Upper lobe of left lung (tissue), 6 donors: ENCODE data around the gene SDCCAG8. TPM values are rescaled to one million over a fixed set of nuclear protein-coding genes. Genes with fewer than 3 reads are reported as not detected.

Experiments used
- ATAC-seq, 2 donors: fragments of 200-7000 bp; cut with Tn5 transposase; one replicate each; pipeline ENCODE4 v1.9.1; 2022; ENCODE audit warnings: mild to moderate bottlenecking in 2 of 2, moderate library complexity in 2 of 2; ENCODE audit not compliant: low FRiP score in 2 of 2
- DNase-seq, 2 donors: peaks; one replicate each; pipeline ENCODE4 v3.0.0-alpha.2; 2019 to 2020
- H3K27ac ChIP-seq, 4 donors: fragments of 200-600 bp; sonication (generic); one replicate each; pipeline ENCODE4 v1.5.1; 2016 to 2019
- H3K27me3 ChIP-seq, 4 donors: fragments of 200-600 bp; sonication (generic); one replicate each; pipeline ENCODE4 v1.5.1; 2017 to 2019
- H3K36me3 ChIP-seq, 4 donors: fragments of 200-600 bp; sonication (generic); one replicate each; pipeline ENCODE4 v1.5.1; 2016 to 2019
- H3K4me1 ChIP-seq, 4 donors: fragments of 200-600 bp; sonication (generic); one replicate each; pipeline ENCODE4 v1.5.1; 2018 to 2019
- H3K4me3 ChIP-seq, 4 donors: fragments of 200-600 bp; sonication (generic); one replicate each; pipeline ENCODE4 v1.5.1; 2017 to 2019; ENCODE audit warnings: mild to moderate bottlenecking in 2 of 4, moderate library complexity in 1 of 4
- H3K9me3 ChIP-seq, 4 donors: fragments of 200-600 bp; sonication (generic); one replicate each; pipeline ENCODE4 v1.5.1; 2018 to 2019
- CTCF ChIP-seq, 6 experiments: fragments of 450-650 bp in 4 of 6; fragments of 200-600 bp in 2 of 6; sonication (generic) in 2 of 6; IDR thresholded peaks; one replicate each; pipeline ENCODE4 v1.5.1; 2016 to 2019; ENCODE audit warnings: antibody characterized with exemption in 6 of 6
- EP300 ChIP-seq, 4 donors: sonication (generic); formaldehyde crosslinking; IDR thresholded peaks; one replicate each; pipeline ENCODE4 v1.5.1; 2017; ENCODE audit warnings: antibody characterized with exemption in 4 of 4, control low read depth in 2 of 4
- POLR2A ChIP-seq, 4 donors: fragments of 450-650 bp; IDR thresholded peaks; one replicate each; pipeline ENCODE4 v1.5.1; 2016 to 2017; ENCODE audit warnings: antibody characterized with exemption in 4 of 4, mild to moderate bottlenecking in 2 of 4
- POLR2AphosphoS5 ChIP-seq, 2 donors: sonication (generic); formaldehyde crosslinking; IDR thresholded peaks; one replicate each; pipeline ENCODE4 v1.5.1; 2017; ENCODE audit warnings: antibody characterized with exemption in 2 of 2
- WGBS, 2 donors: methylation state at CpG; one replicate each; pipeline ENCODE4 v1.1.5; 2017 to 2018; 5-methylcytosine and 5-hydroxymethylcytosine counted together
- total RNA-seq, 6 donors: library from RNA; depleted of rRNA in 4 of 6; stranded (reverse); fragments of >200 nt in 4 of 6; gene quantifications; one replicate each; pipeline versions ENCODE4 v1.1.0 to v1.2.1, GENCODE V29; 2016 to 2021
- donor health status: DM: no; HTN: no; CAD: no; lungs with moderate emphysema.
- donor health status: DM: no; HTN: yes; CAD: no; lungs with severe emphysema.

SDCCAG8 gene
- total RNA-seq, 6 donors from 2014 or later = 52.5 to 295 (median 95.2) TPM

- no peak for TF ChIP-seq EP300 (IDR thresholded peaks at IDR 0.05)
- TF ChIP-seq POLR2A (IDR thresholded peaks at IDR 0.05) = no peak
- TF ChIP-seq CTCF (IDR thresholded peaks at IDR 0.05) = no peak
- no peak for TF ChIP-seq POLR2AphosphoS5 (IDR thresholded peaks at IDR 0.05)
- H3K36me3 ChIP-seq = peaks cover 0 to 7% (median 0%) of the 10 kb centered on the region in 4 donors
- H3K4me3 ChIP-seq = no peak overlapping the region
- no peaks in the 10 kb centered on the region for H3K27me3 ChIP-seq
- 85 to 86% methylated on average over 2 of the region's 2 CpGs for WGBS, 2 donors
- peaks cover 7 to 29% (median 21%) of the 10 kb centered on the region in 4 donors for H3K9me3 ChIP-seq
- peaks cover 0 to 17% (median 8%) of the 10 kb centered on the region in 4 donors for H3K4me1 ChIP-seq
- DNase-seq (no peak), ATAC-seq (no peak)
- no peak overlapping the region for H3K27ac ChIP-seq
These were observed 21.9 kb upstream of the SDCCAG8 start for GRCh38 chr1:243233908-243234307.

GRCh38 chr1:243234978-243235647 lies 20.7 kb upstream of the SDCCAG8 start:
- Histone ChIP-seq H3K4me3 (no peak overlapping the region), H3K36me3 (peaks cover 0 to 7% (median 0%) of the 10 kb centered on the region in 4 donors), H3K4me1 (peaks cover 0 to 17% (median 8%) of the 10 kb centered on the region in 4 donors), H3K9me3 (peaks cover 7 to 23% (median 15%) of the 10 kb centered on the region in 4 donors), H3K27me3 (no peaks in the 10 kb centered on the region), H3K27ac (peak overlapping the region in 1 of 4 donors; percentile 6)
- DNase-seq (no peak), ATAC-seq (peak in 1 of 2 donors; percentile 40)
- 68 to 82% methylated on average over 4 of the region's 4 CpGs for WGBS, 2 donors
- TF ChIP-seq EP300 (IDR thresholded peaks at IDR 0.05) = no peak
- TF ChIP-seq POLR2A (IDR thresholded peaks at IDR 0.05) = no peak
- TF ChIP-seq POLR2AphosphoS5 (IDR thresholded peaks at IDR 0.05) = no peak
- TF ChIP-seq CTCF (IDR thresholded peaks at IDR 0.05) = no peak

GRCh38 chr1:243236604-243237252 lies 19.1 kb upstream of the SDCCAG8 start:
- H3K27ac ChIP-seq = no peak overlapping the region
- H3K4me1 ChIP-seq = peaks cover 0 to 17% (median 8%) of the 10 kb centered on the region in 4 donors
- TF ChIP-seq EP300 (IDR thresholded peaks at IDR 0.05) (no peak), POLR2AphosphoS5 (IDR thresholded peaks at IDR 0.05) (no peak), POLR2A (IDR thresholded peaks at IDR 0.05) (no peak), CTCF (IDR thresholded peaks at IDR 0.05) (no peak)
- WGBS, 2 donors = 55 to 72% methylated on average over 4 of the region's 4 CpGs
- H3K27me3 ChIP-seq = no peaks in the 10 kb centered on the region
- no peak overlapping the region for H3K4me3 ChIP-seq
- ATAC-seq = no peak
- DNase-seq = no peak
- peaks cover 0 to 7% (median 3%) of the 10 kb centered on the region in 4 donors for H3K9me3 ChIP-seq
- peaks cover 0 to 7% (median 0%) of the 10 kb centered on the region in 4 donors for H3K36me3 ChIP-seq

- no peaks in the 10 kb centered on the region for H3K36me3 ChIP-seq
- ATAC-seq = no peak
- no peaks in the 10 kb centered on the region for H3K27me3 ChIP-seq
- peak overlapping the region in 1 of 4 donors; percentile 27 for H3K27ac ChIP-seq
- TF ChIP-seq CTCF (IDR thresholded peaks at IDR 0.05) (no peak), POLR2A (IDR thresholded peaks at IDR 0.05) (no peak), POLR2AphosphoS5 (IDR thresholded peaks at IDR 0.05) (no peak), EP300 (IDR thresholded peaks at IDR 0.05) (no peak)
- H3K4me3 ChIP-seq = no peak overlapping the region
- no peaks in the 10 kb centered on the region for H3K9me3 ChIP-seq
- H3K4me1 ChIP-seq = peaks cover 3 to 16% (median 6%) of the 10 kb centered on the region in 4 donors
- 73 to 78% methylated on average over 9 of the region's 9 CpGs for WGBS, 2 donors
- no peak for DNase-seq
These were observed 11.4 kb upstream of the SDCCAG8 start for GRCh38 chr1:243244432-243244841.
